ENCODE results near the gene ACVR1.

ACVR1 gene

DNA sequence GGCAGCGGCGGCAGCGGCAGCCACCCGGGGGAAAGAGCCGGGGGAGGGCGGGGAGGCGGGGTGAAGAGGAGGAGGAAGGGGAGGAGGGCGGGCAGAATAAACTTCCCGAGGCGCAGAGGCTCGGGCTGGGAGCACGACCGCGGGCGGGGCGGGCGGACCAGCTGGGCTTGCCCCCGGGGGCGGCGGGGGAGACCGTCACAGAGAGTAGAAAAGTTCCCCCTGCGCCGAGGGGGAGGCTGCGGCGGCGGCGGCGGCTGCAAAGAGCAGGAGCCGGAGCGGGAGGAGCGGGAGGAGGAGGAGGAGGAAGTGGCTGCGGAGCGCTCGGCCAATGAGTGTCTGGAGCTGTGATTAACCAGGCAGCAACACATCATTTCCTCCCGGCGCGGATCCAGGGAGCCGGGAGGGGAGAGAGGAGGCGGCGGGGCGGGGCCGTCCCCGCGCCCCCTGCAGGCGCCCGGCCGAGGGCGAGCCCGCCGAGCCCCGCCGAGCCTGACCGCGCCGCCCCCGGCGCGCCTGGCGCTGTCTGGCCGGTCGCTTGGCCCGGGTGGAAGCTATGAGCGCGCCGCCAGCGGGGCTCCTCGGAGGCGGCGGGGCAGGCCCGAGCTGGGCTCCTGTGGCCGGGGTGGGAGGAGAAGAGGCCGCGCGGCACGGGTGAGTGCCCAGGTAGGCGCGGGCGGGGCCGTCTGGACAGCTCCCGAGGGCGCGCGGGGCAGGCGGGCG, at the start of gene ACVR1:
Gene ACVR1 (minus strand): TSS at position 265 of the 720 bp plus-strand sequence. CDS start 76,837 bp downstream, outside the sequence.
- DNase-seq, result peak; percentile 89

- no peak for DNase-seq
These were observed 48.9 kb upstream of the ACVR1 start for GRCh38 chr2:157925071-157925470.

GRCh38 chr2:157923598-157924217, 47.6 kb upstream of the ACVR1 start:
- DNase-seq, result no peak

DNA sequence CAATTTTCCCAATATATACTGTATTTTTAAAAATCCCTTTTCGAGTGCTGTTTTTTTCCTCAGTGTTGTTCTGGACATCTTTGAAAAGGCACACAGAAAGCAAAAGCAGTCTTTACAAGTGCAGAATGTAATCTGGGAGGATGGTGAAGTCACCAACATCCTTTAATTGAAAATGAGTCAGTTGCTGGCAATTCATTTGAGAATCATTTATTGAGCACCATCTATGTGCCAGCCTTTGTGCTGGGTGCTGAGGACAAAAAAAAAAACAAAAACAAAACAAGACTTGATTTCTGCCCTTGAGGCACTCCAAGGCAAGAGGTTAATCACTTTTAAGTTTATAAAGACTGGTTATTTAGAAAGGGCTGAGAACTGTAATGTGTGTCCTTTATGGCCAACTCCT, 46.7 kb upstream of the ACVR1 start:
- no peak for DNase-seq

GRCh38 chr2:157922336-157922735, 46.2 kb upstream of the ACVR1 start:
- DNase-seq, result no peak

DNA sequence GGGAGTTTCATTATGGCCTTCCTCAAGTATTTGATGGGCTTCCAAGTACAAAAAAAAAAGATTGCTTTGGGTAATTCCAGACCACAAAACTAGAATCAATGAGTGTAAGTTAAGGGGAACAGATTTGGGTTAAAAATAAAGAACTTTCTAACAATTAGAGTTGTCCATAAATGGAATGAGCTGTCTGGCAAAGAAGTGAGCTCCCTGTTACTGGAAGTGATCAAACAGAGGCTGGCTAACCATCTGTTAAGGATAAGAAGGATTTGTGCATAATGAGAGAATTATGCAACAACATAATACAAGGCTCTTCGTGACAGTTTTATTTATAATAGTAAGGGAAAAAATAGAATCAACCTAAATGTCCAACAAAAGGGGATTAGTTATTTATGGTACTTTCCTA, 44.6 kb upstream of the ACVR1 start:
- no peak for DNase-seq

DNA sequence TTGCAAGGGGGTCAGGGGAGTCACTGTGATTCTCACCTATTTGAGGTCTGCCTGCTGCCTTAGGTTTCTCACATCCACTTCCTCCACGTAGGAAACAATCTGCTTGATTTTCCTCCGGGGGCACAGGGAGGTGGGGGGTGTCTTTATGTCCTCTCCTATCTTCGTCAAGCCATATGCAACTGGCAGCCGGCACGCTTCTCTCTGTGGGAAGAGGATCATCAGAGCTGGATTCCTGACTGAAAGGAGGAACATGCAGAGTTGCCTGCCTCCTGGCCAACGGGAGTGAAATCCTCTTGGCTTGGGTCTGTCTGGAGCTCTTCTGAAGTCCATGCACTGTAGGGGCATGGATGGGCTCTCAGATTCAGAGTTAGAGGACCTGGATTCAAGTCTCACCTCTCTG, 43.1 kb upstream of the ACVR1 start:
- no peak for DNase-seq

DNA sequence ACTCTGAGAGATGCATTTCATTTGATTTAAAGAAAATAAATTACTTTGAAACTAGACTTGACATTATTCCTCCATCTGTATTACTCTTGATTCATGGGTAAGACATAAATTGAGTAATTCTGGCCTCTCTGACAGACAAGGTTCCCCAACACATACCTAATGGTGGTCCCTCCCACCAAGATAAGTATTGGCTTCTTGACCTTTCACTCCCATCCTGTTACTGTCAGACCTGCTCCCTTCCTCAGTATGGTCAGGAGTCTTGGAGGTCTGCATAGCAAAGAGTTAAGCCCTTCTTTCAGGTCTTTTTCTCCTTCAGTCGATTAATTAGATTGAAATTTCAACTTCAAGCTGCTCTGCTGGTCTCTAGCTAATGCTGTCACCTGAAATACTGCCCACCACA, 42.2 kb upstream of the ACVR1 start:
- DNase-seq, result no peak

DNA sequence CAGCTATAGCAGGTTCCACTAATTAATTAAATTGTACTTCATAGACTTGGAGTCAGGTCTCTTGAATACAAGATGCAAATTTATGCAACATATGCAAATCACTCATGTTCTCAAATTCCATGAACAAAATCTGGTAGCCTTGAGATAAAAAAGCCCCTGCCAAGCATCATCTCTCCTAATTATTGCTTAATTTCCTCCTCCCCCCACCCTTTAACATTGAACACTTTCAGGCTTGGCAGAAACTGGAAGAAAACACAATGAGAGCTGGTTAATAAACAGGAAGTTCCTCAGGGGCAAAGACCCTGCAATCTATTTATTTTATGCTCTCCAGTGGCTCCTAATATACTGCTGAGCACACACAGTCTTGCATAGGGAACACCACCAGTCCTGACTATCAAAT, 35.6 kb upstream of the ACVR1 start:
- DNase-seq, result no peak

GRCh38 chr2:157911246-157911645, 35.1 kb upstream of the ACVR1 start:
- no peak for DNase-seq

- peak; percentile 43 for DNase-seq
These were observed 29.0 kb upstream of the ACVR1 start for GRCh38 chr2:157905092-157905491.

DNA sequence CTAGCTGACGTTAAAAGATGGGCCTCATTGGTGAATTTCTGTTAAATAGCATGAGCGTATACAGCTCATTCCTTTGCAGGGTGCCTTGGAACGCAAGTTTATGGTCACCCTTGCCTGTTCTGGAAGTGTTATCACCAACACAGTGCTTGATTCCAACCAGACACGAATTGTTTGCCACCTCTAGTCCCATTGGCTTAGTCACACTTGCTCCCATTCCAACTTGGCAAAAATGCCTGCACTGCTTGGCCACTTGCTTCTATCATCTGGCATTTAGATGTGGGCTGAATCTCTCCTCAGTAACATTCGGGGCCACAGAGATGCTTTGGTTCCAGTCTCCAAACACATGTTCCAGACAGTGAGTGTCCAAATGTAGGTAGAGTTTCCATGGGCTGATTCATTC, 27.5 kb upstream of the ACVR1 start:
- DNase-seq, result no peak

GRCh38 chr2:157903151-157903550, 27.0 kb upstream of the ACVR1 start:
- no peak for DNase-seq

GRCh38 chr2:157902692-157903091, 26.6 kb upstream of the ACVR1 start:
- no peak for DNase-seq

GRCh38 chr2:157901325-157901724, 25.2 kb upstream of the ACVR1 start:
- peak; percentile 7 for DNase-seq

GRCh38 chr2:157900684-157901083, 24.6 kb upstream of the ACVR1 start:
- DNase-seq, result no peak

DNA sequence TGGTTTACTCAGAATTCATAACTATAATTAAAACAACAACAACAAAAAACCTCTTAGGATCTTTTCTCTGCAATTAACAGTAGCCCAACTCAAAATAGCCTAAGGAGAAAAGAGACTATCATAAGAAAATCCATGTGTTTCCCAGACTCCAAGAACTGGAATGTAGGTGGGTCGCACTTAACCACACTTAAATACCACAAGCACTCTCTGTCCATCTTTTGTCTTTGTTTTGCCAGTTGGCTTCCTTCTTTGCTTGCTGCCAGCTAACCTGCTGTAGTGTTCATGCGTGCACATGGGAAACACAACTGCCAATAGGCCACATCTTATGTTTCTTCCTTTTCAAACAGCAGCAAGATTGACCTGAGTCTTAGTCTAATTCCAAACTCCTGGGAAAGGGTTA, 24.1 kb upstream of the ACVR1 start:
- DNase-seq, result no peak

DNA sequence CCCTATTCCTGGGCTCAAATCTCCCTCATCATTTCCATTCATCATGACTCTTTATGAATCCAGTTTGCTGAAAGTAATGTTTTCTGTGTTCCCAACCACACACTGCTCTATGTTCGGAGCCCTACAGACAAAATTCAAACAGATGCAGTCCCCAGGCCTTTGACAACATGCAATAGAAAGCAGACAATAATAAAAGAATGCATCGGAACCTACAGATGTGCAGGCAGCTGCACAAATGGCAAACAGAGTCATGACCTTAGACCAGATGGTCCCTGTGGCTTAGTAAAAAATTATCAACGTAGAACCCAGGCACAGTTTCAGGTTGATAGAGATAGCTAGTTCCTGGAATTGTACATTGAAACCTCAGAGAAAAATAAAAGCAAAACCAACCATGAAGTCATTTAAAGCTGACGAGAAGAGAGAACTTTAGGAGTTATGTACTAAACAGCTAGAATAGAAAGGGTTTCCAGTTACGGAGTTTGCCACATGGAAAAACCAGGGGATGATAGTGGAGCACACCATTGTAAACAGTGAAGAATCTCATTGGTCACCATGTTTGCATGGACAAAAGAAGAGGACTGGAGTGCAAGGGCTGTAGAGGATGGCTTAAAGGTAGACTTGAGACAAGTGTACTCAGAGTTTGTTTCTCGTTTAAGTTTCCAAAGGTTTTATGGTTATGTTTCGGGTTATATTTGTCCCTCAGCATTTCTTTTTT, 23.2 kb upstream of the ACVR1 start:
- DNase-seq, result no peak

GRCh38 chr2:157898591-157898996, 22.5 kb upstream of the ACVR1 start:
- peak; percentile 49 for DNase-seq

DNA sequence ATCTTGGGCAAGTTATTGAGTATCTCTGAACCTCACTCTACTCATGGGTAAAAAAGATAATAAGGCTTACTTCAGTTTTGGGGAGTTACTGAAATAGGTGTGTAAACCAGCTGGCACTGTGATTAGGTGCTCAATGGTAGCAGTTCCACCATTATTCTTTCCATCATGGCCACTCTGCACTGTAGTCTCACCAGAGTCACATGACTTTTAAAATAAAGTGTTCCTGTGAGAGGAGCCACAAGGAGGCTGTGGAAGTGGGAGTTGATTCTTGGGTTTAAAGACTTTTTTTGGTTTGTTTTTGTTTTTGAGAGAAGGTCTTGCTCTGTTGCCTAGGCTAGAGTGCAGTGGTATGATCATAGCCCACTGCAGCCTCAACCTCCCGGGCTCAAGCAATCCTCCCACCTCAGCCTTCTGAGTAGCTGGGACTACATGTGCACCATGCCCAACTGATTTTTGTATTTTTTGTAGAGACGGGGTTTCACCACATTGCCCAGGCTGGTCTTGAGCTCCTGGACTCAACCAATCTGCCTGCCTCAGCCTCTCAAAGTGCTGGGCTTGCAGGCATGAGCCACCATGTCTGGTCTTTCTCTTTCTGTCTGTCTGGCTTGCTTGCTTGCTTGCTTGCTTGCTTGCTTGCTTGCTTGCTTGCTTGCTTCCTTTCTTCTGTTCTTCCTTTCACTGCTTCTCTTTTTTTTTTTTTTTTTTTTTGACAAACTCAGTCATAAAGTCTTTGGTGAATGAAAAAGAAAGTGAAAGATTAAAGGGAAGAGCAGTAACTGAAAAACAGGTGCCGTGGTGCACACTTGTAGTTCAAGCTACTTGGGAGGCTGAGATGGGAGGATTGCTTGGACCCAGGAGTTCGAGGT, 21.2 kb upstream of the ACVR1 start:
- peak; percentile 75 for DNase-seq

GRCh38 chr2:157895531-157895930, 19.4 kb upstream of the ACVR1 start:
- DNase-seq, result no peak

GRCh38 chr2:157894694-157895435, 18.7 kb upstream of the ACVR1 start:
- DNase-seq, result peak; percentile 60
